ENCODE data around the gene FHL2. TPM values are rescaled to one million over a fixed set of nuclear protein-coding genes. Genes with fewer than 3 reads are reported as not detected.

Gene FHL2
- total RNA-seq, 1 donor from 2014 or later: 13.8 TPM

DNA sequence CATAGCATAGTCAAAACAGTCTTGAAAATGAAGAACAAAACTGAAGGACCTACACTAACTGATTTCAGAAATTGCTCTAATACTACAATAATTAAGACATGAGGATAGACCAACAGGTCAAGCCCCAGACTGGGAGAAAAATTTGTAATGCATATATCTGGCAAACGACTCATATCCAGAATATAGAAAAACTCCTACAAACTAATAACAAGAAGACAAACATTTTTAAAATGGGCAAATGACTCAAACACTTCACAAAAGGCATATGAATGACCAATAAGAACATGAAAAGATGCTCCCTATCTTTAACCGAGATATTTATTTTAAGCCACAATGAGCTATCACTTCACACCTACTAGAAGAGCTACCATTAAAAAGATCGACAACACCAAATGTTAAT lies 83.5 kb downstream of the FHL2 start:
- no peaks in the 10 kb centered on the region for H3K27me3 ChIP-seq
- no peaks in the 10 kb centered on the region for H3K9me3 ChIP-seq
- no peak overlapping the region for H3K27ac ChIP-seq
- no peaks in the 10 kb centered on the region for H3K36me3 ChIP-seq
- no peak for DNase-seq
- no peak overlapping the region for H3K4me3 ChIP-seq
- H3K4me1 ChIP-seq: no peaks in the 10 kb centered on the region
- intact Hi-C loops (cut with DNase I): no loop called here
- ATAC-seq: no peak
- TF ChIP-seq, protein P1, sequence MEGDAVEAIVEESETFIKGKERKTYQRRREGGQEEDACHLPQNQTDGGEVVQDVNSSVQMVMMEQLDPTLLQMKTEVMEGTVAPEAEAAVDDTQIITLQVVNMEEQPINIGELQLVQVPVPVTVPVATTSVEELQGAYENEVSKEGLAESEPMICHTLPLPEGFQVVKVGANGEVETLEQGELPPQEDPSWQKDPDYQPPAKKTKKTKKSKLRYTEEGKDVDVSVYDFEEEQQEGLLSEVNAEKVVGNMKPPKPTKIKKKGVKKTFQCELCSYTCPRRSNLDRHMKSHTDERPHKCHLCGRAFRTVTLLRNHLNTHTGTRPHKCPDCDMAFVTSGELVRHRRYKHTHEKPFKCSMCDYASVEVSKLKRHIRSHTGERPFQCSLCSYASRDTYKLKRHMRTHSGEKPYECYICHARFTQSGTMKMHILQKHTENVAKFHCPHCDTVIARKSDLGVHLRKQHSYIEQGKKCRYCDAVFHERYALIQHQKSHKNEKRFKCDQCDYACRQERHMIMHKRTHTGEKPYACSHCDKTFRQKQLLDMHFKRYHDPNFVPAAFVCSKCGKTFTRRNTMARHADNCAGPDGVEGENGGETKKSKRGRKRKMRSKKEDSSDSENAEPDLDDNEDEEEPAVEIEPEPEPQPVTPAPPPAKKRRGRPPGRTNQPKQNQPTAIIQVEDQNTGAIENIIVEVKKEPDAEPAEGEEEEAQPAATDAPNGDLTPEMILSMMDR (IDR thresholded peaks at IDR 0.05): no peak

DNA sequence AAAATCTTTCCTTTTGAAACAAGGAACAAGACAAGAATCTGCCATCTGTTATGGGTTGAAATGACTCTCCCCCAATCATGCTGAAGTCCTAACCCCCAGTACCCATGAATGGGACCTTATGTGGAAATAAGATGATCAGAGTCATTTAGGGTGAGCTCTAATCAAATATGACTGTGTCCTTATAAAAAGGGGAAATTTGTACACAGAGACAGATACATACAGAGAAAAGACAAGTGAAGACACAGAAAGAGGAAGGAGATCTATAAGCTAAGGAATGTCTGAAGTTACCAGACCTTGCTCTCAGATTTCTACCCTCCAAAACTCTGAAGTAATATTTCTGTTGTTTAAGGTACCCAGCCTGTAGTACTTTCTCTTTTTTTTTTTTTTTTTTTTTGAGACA lies 85.0 kb downstream of the FHL2 start:
- Histone ChIP-seq H3K4me1 (no peaks in the 10 kb centered on the region), H3K36me3 (no peaks in the 10 kb centered on the region), H3K27ac (no peak overlapping the region), H3K9me3 (no peaks in the 10 kb centered on the region), H3K4me3 (no peak overlapping the region), H3K27me3 (no peaks in the 10 kb centered on the region)
- TF ChIP-seq, protein P1 (IDR thresholded peaks at IDR 0.05): no peak
- intact Hi-C loops (cut with DNase I): no loop called here
- DNase-seq: no peak
- ATAC-seq: peak; percentile 55

Other genes starting within 250 kb of the FHL2 start
- gene GPR45, start 157.3 kb downstream of the FHL2 start, total RNA-seq: not detected
- gene TGFBRAP1, start 69.3 kb downstream of the FHL2 start, total RNA-seq: 22.9 TPM
- 18.0 TPM for gene C2orf49, start 61.5 kb downstream of the FHL2 start, total RNA-seq

Data from upper lobe of right lung (tissue), 1 donor.